ENCODE results near the gene RNF151.
"Not testable (repeated sequence)": the region's sequence is repeated elsewhere in the genome, so short reads cannot be mapped to it uniquely, and the experiment has no call there.

The RNF151 gene

DNA sequence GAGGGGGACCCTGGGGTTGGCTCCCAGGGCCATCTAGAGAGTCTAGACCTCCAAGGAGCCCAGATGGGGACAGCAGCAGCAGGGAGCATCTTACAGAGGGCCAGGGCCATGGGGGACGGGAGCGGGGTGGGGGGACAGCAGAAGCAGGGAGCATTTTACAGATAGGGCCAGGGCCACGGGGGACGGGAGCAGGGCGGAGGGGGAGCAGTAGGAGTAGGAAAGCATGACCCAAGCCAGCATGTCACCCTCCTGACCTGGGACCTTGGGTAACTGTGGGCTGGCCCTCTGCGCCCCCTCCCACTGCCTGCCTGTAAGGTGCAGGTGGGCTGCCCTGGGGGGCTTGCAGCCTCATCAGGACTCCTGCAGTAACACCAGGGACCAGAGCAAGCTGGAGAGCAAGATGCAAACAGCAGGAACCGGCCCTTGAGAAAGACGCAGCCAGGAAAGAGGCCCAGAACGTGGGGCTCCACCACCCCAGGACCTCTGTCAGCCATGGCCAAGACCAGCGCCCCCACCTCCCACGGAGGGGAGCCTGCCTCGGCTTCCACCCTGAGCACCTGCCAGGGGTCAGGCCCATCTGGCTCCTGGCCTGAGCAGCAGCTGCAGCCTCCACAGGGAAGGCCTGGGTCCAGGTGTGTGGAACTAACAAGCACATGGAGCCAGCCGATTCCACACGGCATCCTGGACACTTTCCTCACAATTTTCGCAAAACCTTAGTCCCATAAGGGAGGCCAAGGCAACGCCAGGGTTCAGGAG lies 40.6 kb downstream of the RNF151 start:
- no peak for DNase-seq (ENCODE audit: low spot score)

DNA sequence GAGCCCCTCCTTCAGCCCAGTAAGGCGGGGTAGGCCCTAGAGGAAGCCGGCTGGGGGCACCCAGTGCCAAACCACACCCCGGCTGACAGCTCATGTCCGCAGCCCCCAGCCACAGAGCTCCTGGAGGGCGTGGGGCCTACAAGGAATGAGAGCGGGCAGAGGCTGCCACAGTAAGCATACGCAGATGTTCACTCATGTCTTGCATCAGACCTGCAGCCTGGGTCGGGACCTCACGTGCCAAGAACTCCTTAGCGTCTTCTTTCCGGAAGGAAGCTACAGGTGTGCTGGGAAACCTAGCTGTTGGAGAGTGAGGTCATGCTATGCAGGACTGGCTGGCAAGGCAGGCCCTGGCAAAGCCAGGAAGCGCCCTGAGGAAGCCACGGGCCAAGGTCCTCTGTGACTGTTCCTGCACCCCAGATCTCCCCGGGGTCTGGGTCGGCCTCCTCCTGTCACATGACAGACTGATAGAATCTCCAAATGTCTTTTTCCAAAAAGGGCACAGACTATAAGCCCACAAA lies 41.4 kb downstream of the RNF151 start:
- DNase-seq (ENCODE audit: low spot score) = no peak

DNA sequence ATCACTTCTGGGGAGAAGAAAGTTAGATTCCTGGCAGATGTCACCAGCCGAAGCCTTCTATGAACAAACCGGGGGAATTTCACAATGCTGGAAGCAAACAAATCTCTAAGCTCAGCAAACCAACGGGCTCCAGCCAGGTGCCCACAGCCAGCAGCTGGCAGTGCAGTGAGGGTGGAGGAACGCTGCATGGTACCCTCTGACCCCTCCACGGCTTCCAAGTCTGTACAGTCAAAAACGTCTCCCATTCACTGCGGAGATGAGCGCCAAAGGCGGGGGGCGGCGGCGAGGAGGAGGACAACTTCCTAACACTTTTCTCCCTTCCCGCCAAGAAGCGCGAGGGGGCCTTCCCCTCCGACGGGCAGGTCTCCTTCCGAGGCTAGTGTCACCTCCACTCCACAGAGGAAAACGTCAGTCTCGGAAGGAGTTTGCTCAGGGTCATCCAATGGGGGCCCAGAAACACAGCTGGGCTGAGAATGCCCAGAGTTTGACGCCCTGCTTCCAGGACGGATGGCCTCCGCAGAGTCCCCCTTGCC lies 42.0 kb downstream of the RNF151 start:
- DNase-seq (ENCODE audit: low spot score) = no peak

DNA sequence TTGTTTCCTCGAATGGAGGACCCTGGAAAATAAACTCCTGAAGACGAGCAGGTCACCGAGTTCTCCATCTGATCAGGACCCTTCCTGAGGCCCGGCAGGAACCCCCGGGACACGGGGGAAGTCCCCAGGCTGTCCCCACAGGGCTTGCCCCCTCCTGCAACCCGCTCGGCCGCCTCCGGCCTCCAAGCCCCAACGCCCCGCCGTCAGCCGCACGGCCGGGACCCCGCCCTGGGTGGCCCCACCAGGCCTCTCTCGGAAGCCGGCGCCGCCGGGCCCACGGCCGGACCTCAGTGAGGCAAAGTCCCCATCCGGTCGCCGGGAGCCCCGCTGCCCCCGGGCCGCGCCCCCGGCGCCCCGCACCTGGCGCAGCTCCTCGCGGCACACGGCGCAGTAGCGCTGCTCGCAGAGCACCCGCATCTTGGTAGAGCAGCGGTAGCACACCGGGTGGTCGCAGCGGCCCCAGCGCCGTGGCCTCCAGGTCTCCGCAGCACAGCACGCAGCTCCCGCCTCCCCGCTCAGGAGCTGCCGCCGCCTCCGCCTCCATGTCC lies 42.6 kb downstream of the RNF151 start:
- no peak for DNase-seq (ENCODE audit: low spot score)

DNA sequence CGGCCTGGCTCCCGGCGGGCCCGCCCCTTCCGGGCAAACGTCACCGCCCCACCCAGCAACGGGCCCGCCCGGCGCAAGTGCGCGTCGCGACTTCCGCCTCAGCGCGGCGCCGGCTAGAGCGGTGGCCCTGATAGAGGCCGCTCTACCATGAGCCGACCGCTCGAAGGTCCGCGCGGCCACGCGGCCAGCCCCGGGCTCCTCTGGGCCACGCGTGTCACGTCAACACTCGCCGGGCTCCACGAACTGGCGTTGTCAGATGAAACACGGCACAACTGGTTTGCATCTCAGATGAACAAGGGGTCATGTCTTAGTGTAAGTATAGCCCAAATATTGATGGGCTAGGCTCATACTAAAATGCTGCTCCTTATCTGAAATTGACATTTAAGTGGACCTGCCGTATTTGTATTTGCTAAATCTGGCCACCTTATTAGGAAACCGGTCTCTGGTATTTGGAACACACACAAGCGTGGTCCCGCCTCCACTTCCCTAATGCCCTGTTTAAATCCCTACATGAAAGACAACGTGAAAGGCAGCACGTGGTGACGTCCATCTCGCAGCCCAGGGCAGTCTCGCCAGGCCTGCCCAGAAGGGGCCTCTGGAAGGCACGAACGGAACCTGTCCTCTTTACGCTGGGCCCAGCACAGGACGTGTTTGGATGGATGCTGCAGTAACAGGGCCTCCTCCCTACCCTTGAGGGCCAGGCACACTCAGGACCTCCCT lies 43.3 kb downstream of the RNF151 start, which contains the start of gene ZNF598:
TSS of gene ZNF598 (minus strand) at position 31 of the 720 bp plus-strand sequence.
- DNase-seq (ENCODE audit: low spot score) = peak; percentile 84

DNA sequence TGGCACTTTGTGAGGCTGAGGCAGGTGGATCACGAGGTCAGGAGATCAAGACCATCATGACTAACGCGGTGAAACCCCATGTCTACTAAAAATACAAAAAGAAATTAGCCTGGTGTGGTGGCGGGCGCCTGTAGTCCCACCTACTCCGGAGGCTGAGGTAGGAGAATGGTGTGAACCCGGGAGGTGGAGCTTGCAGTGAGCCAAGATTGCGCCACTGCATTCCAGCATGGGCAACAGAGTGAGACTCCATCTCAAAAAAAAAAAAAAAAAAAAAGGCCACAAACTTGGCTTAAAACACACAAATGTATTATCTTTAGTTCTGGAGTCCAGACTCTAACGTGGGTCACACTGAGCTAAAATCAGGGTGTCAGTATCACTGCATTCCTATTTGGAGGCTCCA lies 45.1 kb downstream of the RNF151 start:
- not testable (repeated sequence) for DNase-seq (ENCODE audit: low spot score)

DNA sequence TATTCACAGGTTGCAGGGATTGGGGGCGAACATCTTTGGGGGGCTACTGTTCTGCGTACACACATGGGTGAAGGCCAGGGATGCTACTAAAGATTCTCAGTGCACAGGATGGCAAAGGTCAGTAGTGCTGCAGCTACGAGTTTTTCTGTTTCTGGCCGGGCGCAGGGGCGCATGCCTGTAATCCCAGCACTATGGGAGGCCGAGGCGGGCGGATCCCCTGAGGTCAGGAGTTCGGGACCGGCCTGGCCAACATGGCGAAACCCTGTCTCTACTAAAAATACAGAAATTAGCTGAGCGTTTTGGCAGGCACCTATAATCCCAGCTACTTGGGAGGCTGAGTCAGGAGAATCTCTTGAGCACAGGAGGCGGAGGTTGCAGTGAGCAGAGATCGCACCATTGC lies 46.9 kb downstream of the RNF151 start:
- no peak for DNase-seq (ENCODE audit: low spot score)

DNA sequence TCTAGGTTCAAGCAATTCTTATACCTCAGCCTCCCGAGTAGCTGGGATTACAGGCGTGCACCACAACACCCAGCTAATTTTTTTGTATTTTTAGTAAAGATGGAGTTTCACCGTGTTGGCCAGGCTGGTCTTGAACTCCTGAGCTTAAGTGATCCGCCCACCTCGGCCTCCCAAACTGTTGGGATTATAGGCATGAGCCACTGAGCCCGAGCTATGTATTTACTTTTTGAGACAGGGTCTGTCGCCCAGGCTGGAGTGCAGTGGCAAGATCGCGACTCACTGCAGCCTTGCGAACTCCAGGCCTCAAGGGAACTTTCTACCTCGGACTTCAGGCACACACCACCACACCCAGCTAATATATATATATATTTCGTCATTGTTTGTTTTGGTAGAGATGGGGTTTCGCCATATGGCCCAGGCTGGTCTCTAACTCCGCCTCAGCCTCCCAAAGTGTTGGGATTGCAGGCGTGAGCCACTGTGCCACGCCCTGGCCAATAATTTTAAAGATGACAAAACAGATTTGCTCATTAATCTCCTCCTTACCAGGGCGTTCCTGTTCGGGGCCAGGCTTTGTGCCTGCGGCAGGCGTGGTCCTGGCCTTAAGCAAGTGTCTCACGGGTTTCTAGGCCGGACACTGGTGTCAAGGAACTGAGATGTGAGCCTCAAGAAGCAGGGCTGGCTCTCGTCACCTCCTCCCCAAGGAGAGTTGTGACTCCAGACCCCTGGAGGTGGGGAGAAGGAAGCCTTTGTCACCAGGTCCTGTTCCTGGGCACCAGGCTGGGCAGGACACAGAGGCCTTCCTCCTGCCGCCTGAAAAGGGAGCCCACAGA lies 48.7 kb downstream of the RNF151 start:
- DNase-seq (ENCODE audit: low spot score) = no peak

DNA sequence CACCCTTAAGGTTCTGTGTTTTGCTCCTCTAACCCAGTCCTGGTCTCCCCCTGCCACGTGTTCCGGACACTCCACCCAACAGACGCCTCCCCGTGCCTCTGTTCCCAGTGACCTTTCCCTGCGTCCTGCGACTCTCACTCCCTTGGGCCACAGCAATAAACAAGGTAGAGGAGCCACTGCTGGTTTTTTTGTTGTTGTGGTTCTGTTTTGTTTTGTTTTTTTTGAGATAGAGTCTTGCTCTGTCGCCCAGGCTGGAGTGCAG lies 49.2 kb downstream of the RNF151 start:
- no peak for DNase-seq (ENCODE audit: low spot score)

DNA sequence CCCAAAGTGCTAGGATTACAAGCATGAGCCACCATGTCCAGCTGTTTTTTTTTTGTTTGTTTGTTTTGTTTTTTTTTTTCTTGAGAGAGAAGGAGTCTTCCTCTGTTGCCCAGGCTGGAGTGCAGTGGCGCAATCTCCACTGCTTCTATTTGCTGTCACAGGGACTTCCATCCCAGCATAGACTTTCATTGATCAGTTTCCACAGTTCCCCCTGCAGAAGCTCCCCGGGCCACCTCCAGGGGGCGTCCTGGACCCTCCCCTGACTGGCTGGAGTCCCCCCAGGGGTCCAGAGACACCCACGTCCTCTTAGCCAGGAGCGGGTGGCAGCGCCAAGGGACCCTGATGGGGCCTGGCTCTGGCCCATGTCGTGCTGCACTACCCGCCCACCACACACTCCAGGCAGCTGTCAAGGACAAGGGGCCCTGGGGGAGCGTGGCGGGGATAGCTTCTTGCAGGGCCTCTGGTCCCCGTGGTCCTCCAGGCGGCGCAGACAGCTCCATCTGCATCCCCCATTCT lies 49.8 kb downstream of the RNF151 start:
- peak; percentile 85 for DNase-seq (ENCODE audit: low spot score)

Small RNA genes within 50 kb of the gene (small RNA-seq; reads per million reads assigned to genes)
- gene AC005363.2 = 0 to 0.13 reads per million in 2 experiments
- 0 to 0.04 reads per million in 2 experiments for gene RN7SL219P
- 0 reads per million in 2 experiments for gene SNORA10
- gene SNORA64 = 0 reads per million in 2 experiments

Measured in SK-N-DZ (cell line).